ENCODE measurements around the gene ITFG1.

DNA sequence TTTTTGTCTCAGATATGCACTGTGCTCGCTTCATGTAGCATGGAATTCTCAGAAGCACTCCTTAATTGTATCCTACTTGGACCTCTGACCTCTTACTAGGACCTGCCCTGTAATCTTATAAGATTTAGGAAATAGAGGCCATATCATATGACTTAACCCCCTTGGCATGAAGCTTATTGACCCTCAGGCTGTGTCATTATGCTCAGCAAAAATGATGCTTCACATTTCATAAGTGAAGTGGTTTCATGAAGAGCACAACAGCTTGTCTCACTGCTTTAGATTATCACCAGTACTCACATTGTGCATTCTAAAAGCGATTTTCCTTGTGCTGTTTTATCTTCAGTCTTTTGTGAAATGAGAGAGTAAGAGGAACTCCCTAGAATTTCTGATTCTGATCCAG, 6.6 kb upstream of the ITFG1 start:
- TF ChIP-seq, protein P1, sequence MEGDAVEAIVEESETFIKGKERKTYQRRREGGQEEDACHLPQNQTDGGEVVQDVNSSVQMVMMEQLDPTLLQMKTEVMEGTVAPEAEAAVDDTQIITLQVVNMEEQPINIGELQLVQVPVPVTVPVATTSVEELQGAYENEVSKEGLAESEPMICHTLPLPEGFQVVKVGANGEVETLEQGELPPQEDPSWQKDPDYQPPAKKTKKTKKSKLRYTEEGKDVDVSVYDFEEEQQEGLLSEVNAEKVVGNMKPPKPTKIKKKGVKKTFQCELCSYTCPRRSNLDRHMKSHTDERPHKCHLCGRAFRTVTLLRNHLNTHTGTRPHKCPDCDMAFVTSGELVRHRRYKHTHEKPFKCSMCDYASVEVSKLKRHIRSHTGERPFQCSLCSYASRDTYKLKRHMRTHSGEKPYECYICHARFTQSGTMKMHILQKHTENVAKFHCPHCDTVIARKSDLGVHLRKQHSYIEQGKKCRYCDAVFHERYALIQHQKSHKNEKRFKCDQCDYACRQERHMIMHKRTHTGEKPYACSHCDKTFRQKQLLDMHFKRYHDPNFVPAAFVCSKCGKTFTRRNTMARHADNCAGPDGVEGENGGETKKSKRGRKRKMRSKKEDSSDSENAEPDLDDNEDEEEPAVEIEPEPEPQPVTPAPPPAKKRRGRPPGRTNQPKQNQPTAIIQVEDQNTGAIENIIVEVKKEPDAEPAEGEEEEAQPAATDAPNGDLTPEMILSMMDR (IDR thresholded peaks at IDR 0.05; ENCODE audit: low read depth, low read length) = no peak
- TF ChIP-seq POLR2A (IDR thresholded peaks at IDR 0.05; ENCODE audit: extremely low read depth, insufficient read length) (no peak), MYC (IDR thresholded peaks at IDR 0.05; ENCODE audit: low read depth, low read length) (no peak)
- TF ChIP-seq, protein P2, sequence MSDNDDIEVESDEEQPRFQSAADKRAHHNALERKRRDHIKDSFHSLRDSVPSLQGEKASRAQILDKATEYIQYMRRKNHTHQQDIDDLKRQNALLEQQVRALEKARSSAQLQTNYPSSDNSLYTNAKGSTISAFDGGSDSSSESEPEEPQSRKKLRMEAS (IDR thresholded peaks at IDR 0.05; ENCODE audit: low read depth, low read length) = no peak
